HG02840 (cell line): ENCODE measurements around the gene GPRIN1.
"Not testable (repeated sequence)": the region's sequence is repeated elsewhere in the genome, so short reads cannot be mapped to it uniquely, and the experiment has no call there.

ENCODE experiments used
- ATAC-seq: cut with Tn5 transposase; IDR thresholded peaks from one replicate; pipeline ENCODE4 v1.9.1; 2021; ENCODE audit warnings: mild to moderate bottlenecking, moderate library complexity, moderate number of reproducible peaks; ENCODE audit not compliant: unreplicated experiment, low FRiP score

The GPRIN1 gene

GRCh38 chr5:176575488-176576422 lies 34.2 kb downstream of the GPRIN1 start:
- ATAC-seq = no peak

GRCh38 chr5:176575066-176575465 lies 34.9 kb downstream of the GPRIN1 start:
- no peak for ATAC-seq

- no peak for ATAC-seq
Measured at GRCh38 chr5:176574297-176574591, 35.7 kb downstream of the GPRIN1 start.

GRCh38 chr5:176573564-176574296 lies 36.2 kb downstream of the GPRIN1 start:
- no peak for ATAC-seq

GRCh38 chr5:176570044-176570443 lies 39.9 kb downstream of the GPRIN1 start:
- no peak for ATAC-seq

- no peak for ATAC-seq
Measured at GRCh38 chr5:176568657-176569056, 41.3 kb downstream of the GPRIN1 start.

- ATAC-seq = no peak
Measured at GRCh38 chr5:176565760-176566288, 44.1 kb downstream of the GPRIN1 start.

- no peak for ATAC-seq
Measured at GRCh38 chr5:176564002-176564401, 46.0 kb downstream of the GPRIN1 start.

- no peak for ATAC-seq
Measured at GRCh38 chr5:176562189-176562588, 47.8 kb downstream of the GPRIN1 start.

- no peak for ATAC-seq
Measured at GRCh38 chr5:176561259-176561658, 48.7 kb downstream of the GPRIN1 start.

GRCh38 chr5:176560364-176560763 lies 49.6 kb downstream of the GPRIN1 start:
- no peak for ATAC-seq

- ATAC-seq = no peak
Measured at GRCh38 chr5:176559683-176560082, 50.3 kb downstream of the GPRIN1 start.

GRCh38 chr5:176557846-176558245 lies 52.1 kb downstream of the GPRIN1 start:
- no peak for ATAC-seq

GRCh38 chr5:176553260-176554085 lies 56.5 kb downstream of the GPRIN1 start:
- ATAC-seq = no peak

GRCh38 chr5:176552332-176552869 lies 57.6 kb downstream of the GPRIN1 start:
- no peak for ATAC-seq

GRCh38 chr5:176550937-176551336 lies 59.0 kb downstream of the GPRIN1 start:
- ATAC-seq = not testable (repeated sequence)

GRCh38 chr5:176550275-176550831 lies 59.6 kb downstream of the GPRIN1 start:
- ATAC-seq = no peak

- no peak for ATAC-seq
Measured at GRCh38 chr5:176549871-176550270, 60.1 kb downstream of the GPRIN1 start.

GRCh38 chr5:176548967-176549444 lies 61.0 kb downstream of the GPRIN1 start, which contains the start of gene CDHR2:
TSS of gene CDHR2 (plus strand) at chr5:176549342. CDS start at chr5:176565353, 16,011 bp downstream.
- ATAC-seq = no peak

- no peak for ATAC-seq
Measured at GRCh38 chr5:176547802-176548201, 62.2 kb downstream of the GPRIN1 start.
